LNCaP clone FGC (cell line): ENCODE measurements around the gene IQGAP3.

ENCODE experiments used
- DNase-seq: peaks from one replicate; pipeline ENCODE4 v3.0.0-alpha.2; 2011; ENCODE audit warnings: low read depth
- H3K4me3 ChIP-seq: 2 replicates; pipeline ENCODE4 v1.5.1; 2011; ENCODE audit warnings: mild to moderate bottlenecking, low read depth, low read length, control low read depth
- CTCF ChIP-seq: IDR thresholded peaks from 2 replicates; pipeline ENCODE4 v1.5.1; 2012; ENCODE audit warnings: mild to moderate bottlenecking; ENCODE audit not compliant: control insufficient read depth, insufficient read depth; ENCODE audit errors: extremely low read depth

IQGAP3 gene

GRCh38 chr1:156539818-156540355, 32.5 kb downstream of the IQGAP3 start:
- no peak overlapping the region for H3K4me3 ChIP-seq
- DNase-seq: no peak
- TF ChIP-seq CTCF: no peak

GRCh38 chr1:156538711-156539440, 33.5 kb downstream of the IQGAP3 start:
- DNase-seq: no peak
- TF ChIP-seq CTCF: no peak
- H3K4me3 ChIP-seq: no peak overlapping the region

GRCh38 chr1:156537027-156537426, 35.3 kb downstream of the IQGAP3 start:
- TF ChIP-seq CTCF: no peak
- H3K4me3 ChIP-seq: no peak overlapping the region
- DNase-seq: no peak

- no peak for TF ChIP-seq CTCF
- no peak overlapping the region for H3K4me3 ChIP-seq
- no peak for DNase-seq
Observed at GRCh38 chr1:156534424-156535060, 37.8 kb downstream of the IQGAP3 start.

- H3K4me3 ChIP-seq: no peak overlapping the region
- no peak for TF ChIP-seq CTCF
- no peak for DNase-seq
Observed at GRCh38 chr1:156533568-156534220, 38.7 kb downstream of the IQGAP3 start.

- no peak overlapping the region for H3K4me3 ChIP-seq
- no peak for TF ChIP-seq CTCF
- no peak for DNase-seq
Observed at GRCh38 chr1:156532374-156532773, 40.0 kb downstream of the IQGAP3 start.
